Naive thymus-derived CD4-positive, alpha-beta T cell (primary cell): Measurements from ENCODE around the gene TRAFD1. TPM values are rescaled to one million over a fixed set of nuclear protein-coding genes. Genes with fewer than 3 reads are reported as not detected.

Source experiments
- ATAC-seq: fragments of 150-1000 bp; cut with Tn5 transposase; 2 replicates; pipeline ENCODE4 v1.10.0; 2021; ENCODE audit warnings: mild to moderate bottlenecking, moderate library complexity
- CTCF ChIA-PET: fragments of 350-600 bp; sonication (Branson Sonifier 250); formaldehyde crosslinking; loops from one replicate; lab custom pipeline; 2021; ENCODE audit warnings: antibody characterized with exemption; lab: Charles Lee
- POLR2A ChIA-PET: fragments of 350-600 bp; sonication (Branson Sonifier 250); formaldehyde crosslinking; loops from one replicate; lab custom pipeline; 2021; ENCODE audit warnings: antibody characterized with exemption, inconsistent platforms; lab: Charles Lee
- DNase-seq, 9 donors: peaks; one replicate each; pipeline versions ENCODE4 v3.0.0 to v3.0.0-alpha.2; 2020 to 2022; ENCODE audit warnings: mixed read lengths in 1 of 9
- H3K27ac ChIP-seq: one replicate; pipeline ENCODE4 v1.7.0; 2013; ENCODE audit warnings: mild to moderate bottlenecking, low read depth, low read length, moderate library complexity
- H3K27me3 ChIP-seq, 2 donors: one replicate each; pipeline ENCODE4 v1.7.0; 2013; ENCODE audit warnings: low read length in 2 of 2, mild to moderate bottlenecking in 2 of 2, moderate library complexity in 2 of 2; ENCODE audit not compliant: control insufficient read depth in 2 of 2, insufficient read depth in 2 of 2
- H3K36me3 ChIP-seq, 3 experiments: 1 replicate in 2 of 3; 2 replicates in 1 of 3; pipeline ENCODE4 v1.7.0; 2013; ENCODE audit warnings: low read length in 3 of 3, mild to moderate bottlenecking in 3 of 3, moderate library complexity in 1 of 3; ENCODE audit not compliant: insufficient read depth in 3 of 3, control insufficient read depth in 2 of 3
- H3K4me1 ChIP-seq, 2 donors: one replicate each; pipeline ENCODE4 v1.7.0; 2013; ENCODE audit warnings: low read length in 2 of 2, mild to moderate bottlenecking in 2 of 2, moderate library complexity in 1 of 2; ENCODE audit not compliant: control insufficient read depth in 2 of 2, insufficient read depth in 2 of 2
- H3K4me3 ChIP-seq: 2 replicates; pipeline ENCODE4 v1.7.0; 2013; ENCODE audit warnings: mild to moderate bottlenecking, low read length
- H3K9me3 ChIP-seq, 3 experiments: 1 replicate in 2 of 3; 2 replicates in 1 of 3; pipeline ENCODE4 v1.7.0; 2013; ENCODE audit warnings: low read length in 3 of 3; ENCODE audit not compliant: control insufficient read depth in 2 of 3
- H3K27ac Mint-ChIP-seq, 9 donors: one replicate each; pipeline ENCODE4 v1.8.0; 2020 to 2022; ENCODE audit warnings: mixed read lengths in 9 of 9, mild to moderate bottlenecking in 8 of 9, moderate library complexity in 5 of 9, inconsistent platforms in 2 of 9
- H3K27me3 Mint-ChIP-seq, 5 donors: one replicate each; pipeline ENCODE4 v1.8.0; 2021 to 2022; ENCODE audit warnings: mixed read lengths in 5 of 5, mild to moderate bottlenecking in 1 of 5
- H3K36me3 Mint-ChIP-seq, 5 donors: one replicate each; pipeline ENCODE4 v1.8.0; 2020 to 2022; ENCODE audit warnings: mixed read lengths in 5 of 5, mild to moderate bottlenecking in 3 of 5, inconsistent platforms in 1 of 5
- H3K4me1 Mint-ChIP-seq, 7 donors: one replicate each; pipeline ENCODE4 v1.8.0; 2020 to 2022; ENCODE audit warnings: mixed read lengths in 7 of 7, mild to moderate bottlenecking in 3 of 7, inconsistent platforms in 1 of 7
- H3K4me3 Mint-ChIP-seq, 10 donors: one replicate each; pipeline ENCODE4 v1.8.0; 2020 to 2022; ENCODE audit warnings: mild to moderate bottlenecking in 10 of 10, mixed read lengths in 10 of 10, moderate library complexity in 6 of 10, inconsistent platforms in 2 of 10
- H3K9me3 Mint-ChIP-seq, 11 donors: one replicate each; pipeline ENCODE4 v1.8.0; 2020 to 2022; ENCODE audit warnings: mixed read lengths in 11 of 11, mild to moderate bottlenecking in 4 of 11, inconsistent platforms in 1 of 11, moderate library complexity in 1 of 11
- intact Hi-C, 2 donors: fragments of 100-400 bp; cut with micrococcal nuclease; formaldehyde crosslinking; loops; one replicate each; pipeline ENCODE4 v1.15.1; 2023
- polyA plus RNA-seq, 2 donors: library from polyadenylated mRNA; unstranded; fragments of 300-500 nt; fragmentation: Illumina TruSeq; gene quantifications; one replicate each; pipeline ENCODE4 v1.2.3, GENCODE V29; 2021
- total RNA-seq, 6 experiments: library from RNA in 5 of 6; stranded (reverse) in 5 of 6; gene quantifications; 1 replicate in 5 of 6; 2 replicates in 1 of 6; pipeline ENCODE4 v1.2.3 and lab custom pipeline; 2021 to 2026

Gene TRAFD1
- total and polyA plus RNA-seq, 7 experiments from 2014 or later, result 22.1 to 86.6 (median 43.7) TPM

GRCh38 chr12:112159146-112159541, 33.8 kb downstream of the TRAFD1 start:
- Mint-ChIP-seq H3K36me3 (peaks cover 46 to 89% (median 77%) of the 10 kb centered on the region in 5 donors), H3K9me3 (peaks cover 6 to 58% (median 35%) of the 10 kb centered on the region in 11 donors), H3K27ac (peak overlapping the region in 8 of 9 donors; percentile 31 to 81 (median 69)), H3K4me1 (peaks cover 7 to 34% (median 20%) of the 10 kb centered on the region in 7 donors), H3K4me3 (peak overlapping the region in 5 of 10 donors; percentile 14 to 48 (median 41)), H3K27me3 (no peaks in the 10 kb centered on the region)
- POLR2A ChIA-PET, result interaction anchor here (0.8 to 2.1 kb wide), 6 partner anchors 8 to 52 kb away, joined by 3 to 16 read pairs (median 4); partner anchors contain the start of gene TRAFD1
- intact Hi-C loops, result no loop called here
- no peak overlapping the region for H3K4me3 ChIP-seq
- H3K36me3 ChIP-seq, result peaks cover 0 to 66% (median 4%) of the 10 kb centered on the region in 3 experiments
- CTCF ChIA-PET, result no interaction called here
- H3K27me3 ChIP-seq, result no peaks in the 10 kb centered on the region
- ATAC-seq (no peak), DNase-seq (no peak)
- no peak overlapping the region for H3K27ac ChIP-seq
- peaks cover 5 to 8% of the 10 kb centered on the region in 2 donors for H3K4me1 ChIP-seq
- H3K9me3 ChIP-seq, result peaks cover 0 to 10% (median 0%) of the 10 kb centered on the region in 3 experiments

GRCh38 chr12:112160611-112161010, 35.3 kb downstream of the TRAFD1 start:
- DNase-seq (no peak), ATAC-seq (no peak)
- Mint-ChIP-seq H3K4me1 (peaks cover 7 to 31% (median 20%) of the 10 kb centered on the region in 7 donors), H3K9me3 (peaks cover 6 to 44% (median 33%) of the 10 kb centered on the region in 11 donors), H3K27ac (peak overlapping the region in 5 of 9 donors; percentile 9 to 78 (median 54)), H3K36me3 (peaks cover 39 to 78% (median 66%) of the 10 kb centered on the region in 5 donors), H3K4me3 (no peak overlapping the region), H3K27me3 (no peaks in the 10 kb centered on the region)
- H3K27me3 ChIP-seq, result no peaks in the 10 kb centered on the region
- ChIA-PET CTCF (no interaction called here), POLR2A (interaction anchor here (1.7 kb wide), 1 partner anchor 51 kb away, joined by 4 read pairs; the partner anchor contains the start of gene NAA25)
- H3K4me1 ChIP-seq, result peaks cover 5 to 8% of the 10 kb centered on the region in 2 donors
- H3K27ac ChIP-seq, result no peak overlapping the region
- peaks cover 0 to 61% (median 4%) of the 10 kb centered on the region in 3 experiments for H3K36me3 ChIP-seq
- intact Hi-C loops, result no loop called here
- H3K9me3 ChIP-seq, result peaks cover 0 to 10% (median 0%) of the 10 kb centered on the region in 3 experiments
- H3K4me3 ChIP-seq, result no peak overlapping the region

- Histone ChIP-seq H3K27ac (no peak overlapping the region), H3K9me3 (peaks cover 0 to 10% (median 0%) of the 10 kb centered on the region in 3 experiments), H3K4me1 (peaks cover 5 to 8% of the 10 kb centered on the region in 2 donors), H3K4me3 (no peak overlapping the region), H3K36me3 (peaks cover 0 to 63% (median 4%) of the 10 kb centered on the region in 3 experiments), H3K27me3 (no peaks in the 10 kb centered on the region)
- Mint-ChIP-seq H3K4me1 (peaks cover 7 to 31% (median 20%) of the 10 kb centered on the region in 7 donors), H3K27me3 (no peaks in the 10 kb centered on the region), H3K36me3 (peaks cover 30 to 67% (median 55%) of the 10 kb centered on the region in 5 donors), H3K9me3 (peaks cover 6 to 33% (median 23%) of the 10 kb centered on the region in 11 donors), H3K27ac (peak overlapping the region in 2 of 9 donors; percentile 22 to 68), H3K4me3 (no peak overlapping the region)
- ATAC-seq (no peak), DNase-seq (no peak)
- intact Hi-C loops, result no loop called here
- POLR2A ChIA-PET, result interaction anchor here (1.5 kb wide), 1 partner anchor 11 kb away, joined by 3 read pairs; no protein-coding TSS in a partner anchor
- CTCF ChIA-PET, result no interaction called here
These were observed 36.4 kb downstream of the TRAFD1 start for GRCh38 chr12:112161711-112162110.

- H3K36me3 Mint-ChIP-seq, result peaks cover 26 to 61% (median 49%) of the 10 kb centered on the region in 5 donors
- intact Hi-C loops, result no loop called here
- peak overlapping the region in 1 of 9 donors; percentile 69 for H3K27ac Mint-ChIP-seq
- Histone ChIP-seq H3K4me1 (peaks cover 5 to 8% of the 10 kb centered on the region in 2 donors), H3K27ac (no peak overlapping the region), H3K27me3 (no peaks in the 10 kb centered on the region), H3K4me3 (no peak overlapping the region), H3K9me3 (peaks cover 0 to 10% (median 0%) of the 10 kb centered on the region in 3 experiments), H3K36me3 (peaks cover 0 to 65% (median 4%) of the 10 kb centered on the region in 3 experiments)
- ATAC-seq (no peak), DNase-seq (no peak)
- H3K4me1 Mint-ChIP-seq, result peaks cover 7 to 27% (median 20%) of the 10 kb centered on the region in 7 donors
- H3K4me3 Mint-ChIP-seq, result no peak overlapping the region
- H3K9me3 Mint-ChIP-seq, result peaks cover 6 to 27% (median 21%) of the 10 kb centered on the region in 11 donors
- POLR2A ChIA-PET, result interaction anchor here (1.5 kb wide), 1 partner anchor 10 kb away, joined by 3 read pairs; no protein-coding TSS in a partner anchor
- no peaks in the 10 kb centered on the region for H3K27me3 Mint-ChIP-seq
- CTCF ChIA-PET, result no interaction called here
These were observed 37.0 kb downstream of the TRAFD1 start for GRCh38 chr12:112162241-112162790.

GRCh38 chr12:112163056-112163455, 37.7 kb downstream of the TRAFD1 start:
- Histone ChIP-seq H3K36me3 (peaks cover 0 to 65% (median 4%) of the 10 kb centered on the region in 3 experiments), H3K4me1 (peaks cover 3 to 6% of the 10 kb centered on the region in 2 donors), H3K27me3 (no peaks in the 10 kb centered on the region), H3K4me3 (no peak overlapping the region), H3K9me3 (peaks cover 0 to 9% (median 0%) of the 10 kb centered on the region in 3 experiments), H3K27ac (no peak overlapping the region)
- POLR2A ChIA-PET, result interaction anchor here (1.5 kb wide), 1 partner anchor 10 kb away, joined by 3 read pairs; no protein-coding TSS in a partner anchor
- Mint-ChIP-seq H3K4me1 (peaks cover 1 to 20% (median 15%) of the 10 kb centered on the region in 7 donors), H3K27ac (peak overlapping the region in 2 of 9 donors; percentile 41 to 43), H3K4me3 (no peak overlapping the region), H3K27me3 (no peaks in the 10 kb centered on the region), H3K9me3 (peaks cover under 1 to 20% (median 13%) of the 10 kb centered on the region in 11 donors), H3K36me3 (peaks cover 19 to 53% (median 42%) of the 10 kb centered on the region in 5 donors)
- no peak for ATAC-seq
- DNase-seq, result no peak
- CTCF ChIA-PET, result no interaction called here
- intact Hi-C loops, result no loop called here

GRCh38 chr12:112163471-112163991, 38.2 kb downstream of the TRAFD1 start:
- H3K27me3 ChIP-seq, result no peaks in the 10 kb centered on the region
- Mint-ChIP-seq H3K27ac (no peak overlapping the region), H3K27me3 (no peaks in the 10 kb centered on the region), H3K4me1 (peaks cover 0 to 15% (median 10%) of the 10 kb centered on the region in 7 donors), H3K36me3 (peaks cover 15 to 48% (median 37%) of the 10 kb centered on the region in 5 donors), H3K9me3 (peaks cover 0 to 15% (median 9%) of the 10 kb centered on the region in 11 donors), H3K4me3 (no peak overlapping the region)
- peaks cover 0 to 60% (median 4%) of the 10 kb centered on the region in 3 experiments for H3K36me3 ChIP-seq
- DNase-seq (no peak), ATAC-seq (no peak)
- ChIA-PET POLR2A (no interaction called here), CTCF (no interaction called here)
- peaks cover 0 to 1% of the 10 kb centered on the region in 2 donors for H3K4me1 ChIP-seq
- intact Hi-C loops, result no loop called here
- H3K4me3 ChIP-seq, result no peak overlapping the region
- H3K27ac ChIP-seq, result no peak overlapping the region
- H3K9me3 ChIP-seq, result peaks cover 0 to 5% (median 0%) of the 10 kb centered on the region in 3 experiments
